Measurements from ENCODE around the gene CARMIL1. TPM values are rescaled to one million over a fixed set of nuclear protein-coding genes. Genes with fewer than 3 reads are reported as not detected.

Gene CARMIL1
- polyA plus RNA-seq, 4 donors, result 35.3 to 74.5 (median 47.2) TPM

DNA sequence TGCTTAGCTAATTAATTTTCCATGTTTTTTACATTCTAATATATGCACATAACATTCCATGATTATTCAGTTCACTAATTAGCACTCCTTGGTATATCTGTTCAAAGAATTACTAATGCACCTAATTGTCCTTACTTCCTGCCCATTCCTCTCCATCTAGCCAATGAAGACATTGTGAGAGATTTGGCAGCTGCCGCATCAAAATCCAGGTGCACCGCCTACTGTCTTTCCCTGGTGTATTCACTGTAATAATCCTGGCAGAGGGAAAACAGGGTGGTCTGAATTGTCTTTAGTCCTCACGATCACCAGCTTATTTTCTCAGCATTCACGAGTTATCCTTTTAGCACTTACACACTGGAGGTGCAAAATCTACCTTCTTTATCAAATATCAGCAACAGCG, 311.8 kb downstream of the CARMIL1 start:
- DNase-seq (no peak), FAIRE-seq (no peak)
- no peaks in the 10 kb centered on the region for H3K27me3 ChIP-seq (ENCODE audit: control insufficient read depth in 3 of 3, insufficient read depth in 3 of 3, low read length in 3 of 3)
- peaks cover 2 to 18% (median 13%) of the 10 kb centered on the region in 3 donors for H3K36me3 ChIP-seq (ENCODE audit: control insufficient read depth in 3 of 3, insufficient read depth in 2 of 3, low read depth in 1 of 3, low read length in 3 of 3)
- WGBS, 3 donors, result 88 to 96% (median 95%) methylated on average over 5 of the region's 5 CpGs
- no peaks in the 10 kb centered on the region for H3K9me3 ChIP-seq (ENCODE audit: control insufficient read depth in 2 of 2, insufficient read depth in 1 of 2, low read depth in 1 of 2, low read length in 1 of 2)
- no peaks in the 10 kb centered on the region for H3K4me1 ChIP-seq (ENCODE audit: control insufficient read depth in 3 of 3, insufficient read depth in 2 of 3, low read depth in 1 of 3, low read length in 2 of 3)
- no peak overlapping the region for H3K27ac ChIP-seq (ENCODE audit: low read depth in 1 of 3, low read length in 2 of 3)
- no peak overlapping the region for H3K4me3 ChIP-seq (ENCODE audit: low read depth in 1 of 3, low read length in 3 of 3)

DNA sequence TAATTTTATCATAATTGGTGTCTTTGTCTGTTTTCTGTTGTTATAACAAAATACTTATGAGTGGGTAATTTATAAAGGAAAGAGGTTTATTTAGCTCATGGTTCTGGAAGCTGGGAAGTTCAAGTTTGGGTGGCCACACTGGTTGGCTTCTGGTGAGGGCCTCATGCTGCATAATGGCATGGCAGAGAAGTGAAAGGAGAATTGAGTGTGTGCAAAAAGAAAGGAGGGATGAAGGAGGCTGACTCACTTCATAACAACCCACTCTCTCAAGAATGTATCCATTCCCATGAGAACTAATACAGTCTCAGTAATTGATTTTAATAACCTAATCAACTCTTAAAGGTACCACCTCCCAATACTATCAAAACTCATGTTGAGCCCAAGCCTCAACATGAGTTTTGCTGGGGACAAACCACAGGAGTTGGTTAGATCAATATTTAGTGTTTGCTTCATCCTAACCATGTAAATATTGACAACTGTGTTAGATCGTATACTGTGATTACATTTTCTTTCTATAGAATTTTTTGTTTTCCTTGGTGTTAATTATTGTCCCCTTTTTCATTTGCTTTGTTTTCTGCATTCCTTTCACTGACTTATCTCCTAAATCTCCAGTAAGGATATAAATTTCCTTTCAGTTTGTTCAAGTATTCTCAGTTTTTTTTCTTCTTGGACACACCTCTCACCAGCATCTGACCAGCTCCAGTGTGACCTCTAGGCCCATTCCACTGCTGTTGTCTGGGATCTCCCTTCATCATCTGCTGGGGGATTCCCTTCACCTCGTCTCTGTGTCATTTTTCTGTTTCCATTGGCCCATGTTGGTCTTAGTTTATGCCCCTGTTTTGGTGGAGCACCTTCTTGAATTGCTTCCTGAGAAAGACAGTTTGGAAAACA, 318.0 kb downstream of the CARMIL1 start:
- Histone ChIP-seq H3K27me3 (ENCODE audit: control insufficient read depth in 3 of 3, insufficient read depth in 3 of 3, low read length in 3 of 3) (no peaks in the 10 kb centered on the region), H3K4me1 (ENCODE audit: control insufficient read depth in 3 of 3, insufficient read depth in 2 of 3, low read depth in 1 of 3, low read length in 2 of 3) (peaks cover 0 to 10% (median 0%) of the 10 kb centered on the region in 3 donors), H3K9me3 (ENCODE audit: control insufficient read depth in 2 of 2, insufficient read depth in 1 of 2, low read depth in 1 of 2, low read length in 1 of 2) (no peaks in the 10 kb centered on the region), H3K4me3 (ENCODE audit: low read depth in 1 of 3, low read length in 3 of 3) (no peak overlapping the region), H3K27ac (ENCODE audit: low read depth in 1 of 3, low read length in 2 of 3) (no peak overlapping the region), H3K36me3 (ENCODE audit: control insufficient read depth in 3 of 3, insufficient read depth in 2 of 3, low read depth in 1 of 3, low read length in 3 of 3) (peaks cover 0 to 16% (median 6%) of the 10 kb centered on the region in 3 donors)
- DNase-seq, result no peak
- FAIRE-seq, result no peak
- WGBS, 3 donors, result 73 to 82% (median 75%) methylated on average over 2 of the region's 2 CpGs

DNA sequence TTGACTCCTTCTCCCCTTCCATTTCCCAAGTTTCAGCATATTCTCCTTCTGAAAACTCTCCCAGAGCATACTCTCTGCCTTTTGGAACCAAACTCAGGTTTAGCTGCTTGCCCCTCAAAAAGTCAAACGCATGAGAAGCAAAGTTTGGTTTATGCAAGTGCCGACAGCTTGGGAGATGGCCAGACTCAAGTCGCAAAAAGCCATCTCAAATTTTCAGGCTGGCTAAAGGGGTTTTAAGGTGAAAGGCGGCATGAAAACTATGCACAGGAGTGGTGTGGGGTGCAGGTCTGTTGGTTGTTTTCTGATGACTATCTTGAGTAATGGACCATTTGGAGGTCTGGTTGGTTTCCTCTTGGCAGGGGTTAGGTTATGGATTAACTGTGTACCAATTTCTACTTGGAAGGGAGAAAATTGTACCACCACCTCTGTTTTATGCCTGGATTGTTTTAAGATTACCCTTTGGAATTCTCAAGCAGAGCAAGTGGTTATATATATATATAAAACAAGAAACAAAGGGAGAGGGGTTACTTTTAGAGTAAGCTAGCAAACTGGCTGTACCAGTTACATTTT, 320.4 kb downstream of the CARMIL1 start:
- H3K9me3 ChIP-seq (ENCODE audit: control insufficient read depth in 2 of 2, insufficient read depth in 1 of 2, low read depth in 1 of 2, low read length in 1 of 2), result no peaks in the 10 kb centered on the region
- H3K4me1 ChIP-seq (ENCODE audit: control insufficient read depth in 3 of 3, insufficient read depth in 2 of 3, low read depth in 1 of 3, low read length in 2 of 3), result peaks cover 0 to 10% (median 0%) of the 10 kb centered on the region in 3 donors
- H3K36me3 ChIP-seq (ENCODE audit: control insufficient read depth in 3 of 3, insufficient read depth in 2 of 3, low read depth in 1 of 3, low read length in 3 of 3), result peaks cover 0 to 15% (median 1%) of the 10 kb centered on the region in 3 donors
- no peaks in the 10 kb centered on the region for H3K27me3 ChIP-seq (ENCODE audit: control insufficient read depth in 3 of 3, insufficient read depth in 3 of 3, low read length in 3 of 3)
- WGBS, 3 donors, result 80 to 98% (median 93%) methylated on average over 4 of the region's 4 CpGs
- DNase-seq (no peak), FAIRE-seq (no peak)
- no peak overlapping the region for H3K4me3 ChIP-seq (ENCODE audit: low read depth in 1 of 3, low read length in 3 of 3)
- no peak overlapping the region for H3K27ac ChIP-seq (ENCODE audit: low read depth in 1 of 3, low read length in 2 of 3)

DNA sequence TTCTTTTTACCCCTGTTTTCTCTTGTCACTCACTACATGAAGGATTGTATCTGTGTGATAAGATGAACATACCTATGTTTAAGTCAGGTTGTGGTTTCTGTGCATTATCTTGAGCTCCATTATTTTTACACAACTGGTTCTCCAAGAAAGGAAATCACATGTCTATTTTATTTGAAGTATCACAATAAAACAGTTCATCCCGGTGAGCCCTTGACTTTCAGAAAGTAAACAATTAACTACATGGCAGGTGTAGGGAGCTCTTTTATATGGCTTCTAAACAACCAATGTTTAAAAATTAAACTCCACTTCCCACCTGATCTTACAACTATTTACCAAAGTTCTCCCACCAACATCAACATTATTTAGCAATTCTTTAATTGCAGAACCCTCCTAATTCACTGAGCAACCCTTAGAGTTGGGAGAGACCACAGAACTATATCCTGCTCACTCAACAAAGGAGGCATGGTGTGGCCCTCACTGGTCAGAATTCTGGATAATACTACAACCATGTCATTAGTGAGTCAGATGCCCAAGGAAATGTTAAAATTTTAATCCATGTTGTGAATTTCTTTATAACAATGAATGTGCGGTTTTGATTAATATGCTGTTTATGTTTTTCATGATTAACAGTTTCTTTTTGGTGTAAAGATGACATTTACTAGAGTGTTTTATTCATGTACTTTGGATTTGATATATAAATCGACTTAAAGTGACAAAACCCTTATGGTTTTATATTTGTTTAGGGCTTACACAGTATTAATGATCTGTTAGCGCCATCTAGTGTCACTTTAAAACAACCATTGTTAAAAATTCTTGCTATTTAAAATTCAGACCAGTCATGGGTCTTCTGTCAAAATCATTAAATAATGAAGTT, 322.9 kb downstream of the CARMIL1 start:
- 12 to 27% (median 25%) methylated on average over 4 of the region's 4 CpGs for WGBS, 3 donors
- no peaks in the 10 kb centered on the region for H3K27me3 ChIP-seq (ENCODE audit: control insufficient read depth in 3 of 3, insufficient read depth in 3 of 3, low read length in 3 of 3)
- peak overlapping the region in 1 of 3 donors; percentile 31 for H3K27ac ChIP-seq (ENCODE audit: low read depth in 1 of 3, low read length in 2 of 3)
- DNase-seq (peak; percentile 34 to 68), FAIRE-seq (peak; percentile 44)
- peaks cover 0 to 10% (median 0%) of the 10 kb centered on the region in 3 donors for H3K4me1 ChIP-seq (ENCODE audit: control insufficient read depth in 3 of 3, insufficient read depth in 2 of 3, low read depth in 1 of 3, low read length in 2 of 3)
- no peaks in the 10 kb centered on the region for H3K9me3 ChIP-seq (ENCODE audit: control insufficient read depth in 2 of 2, insufficient read depth in 1 of 2, low read depth in 1 of 2, low read length in 1 of 2)
- no peak overlapping the region for H3K4me3 ChIP-seq (ENCODE audit: low read depth in 1 of 3, low read length in 3 of 3)
- peaks cover 0 to 24% (median 3%) of the 10 kb centered on the region in 3 donors for H3K36me3 ChIP-seq (ENCODE audit: control insufficient read depth in 3 of 3, insufficient read depth in 2 of 3, low read depth in 1 of 3, low read length in 3 of 3)

DNA sequence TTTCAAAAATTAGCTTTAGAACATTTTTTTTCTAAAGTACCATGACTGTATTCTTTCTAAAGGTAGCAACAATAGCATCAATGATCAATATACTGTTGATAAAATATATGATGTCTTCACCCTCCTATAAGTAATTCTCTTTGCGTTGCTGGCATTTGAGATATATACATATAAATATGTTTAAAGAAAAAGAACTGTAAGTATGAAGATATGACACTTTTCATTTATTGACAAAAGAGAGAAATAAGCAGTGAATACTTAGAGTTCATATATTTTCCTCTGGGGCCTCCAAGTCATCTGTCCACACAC, 323.5 kb downstream of the CARMIL1 start:
- peaks cover 0 to 24% (median 3%) of the 10 kb centered on the region in 3 donors for H3K36me3 ChIP-seq (ENCODE audit: control insufficient read depth in 3 of 3, insufficient read depth in 2 of 3, low read depth in 1 of 3, low read length in 3 of 3)
- WGBS, 3 donors, result 95 to 100% (median 97%) methylated on average over 1 of the region's 1 CpG
- FAIRE-seq (no peak), DNase-seq (no peak)
- H3K27ac ChIP-seq (ENCODE audit: low read depth in 1 of 3, low read length in 2 of 3), result no peak overlapping the region
- no peaks in the 10 kb centered on the region for H3K27me3 ChIP-seq (ENCODE audit: control insufficient read depth in 3 of 3, insufficient read depth in 3 of 3, low read length in 3 of 3)
- H3K4me3 ChIP-seq (ENCODE audit: low read depth in 1 of 3, low read length in 3 of 3), result no peak overlapping the region
- no peaks in the 10 kb centered on the region for H3K9me3 ChIP-seq (ENCODE audit: control insufficient read depth in 2 of 2, insufficient read depth in 1 of 2, low read depth in 1 of 2, low read length in 1 of 2)
- H3K4me1 ChIP-seq (ENCODE audit: control insufficient read depth in 3 of 3, insufficient read depth in 2 of 3, low read depth in 1 of 3, low read length in 2 of 3), result peaks cover 0 to 10% (median 0%) of the 10 kb centered on the region in 3 donors

DNA sequence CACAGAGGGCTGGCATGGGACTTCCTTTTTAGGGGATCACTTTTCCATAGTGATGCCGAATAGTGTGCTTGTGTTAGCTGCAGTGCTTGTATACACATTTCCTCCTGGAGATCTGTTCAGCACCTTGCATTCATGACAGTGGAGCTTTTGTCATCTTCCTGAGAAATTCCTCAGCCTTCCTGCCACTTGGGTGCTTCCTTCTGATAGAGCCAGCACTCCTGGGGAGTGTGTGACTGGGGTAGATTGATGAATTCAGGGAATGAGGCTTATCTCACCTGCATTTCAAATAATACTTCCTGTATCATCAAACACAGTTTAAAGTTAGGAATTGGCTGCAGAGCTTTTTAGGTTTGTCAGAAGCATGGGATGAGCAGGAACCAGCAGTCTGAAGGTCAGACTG, 324.1 kb downstream of the CARMIL1 start:
- no peaks in the 10 kb centered on the region for H3K9me3 ChIP-seq (ENCODE audit: control insufficient read depth in 2 of 2, insufficient read depth in 1 of 2, low read depth in 1 of 2, low read length in 1 of 2)
- H3K27me3 ChIP-seq (ENCODE audit: control insufficient read depth in 3 of 3, insufficient read depth in 3 of 3, low read length in 3 of 3), result no peaks in the 10 kb centered on the region
- no peak overlapping the region for H3K4me3 ChIP-seq (ENCODE audit: low read depth in 1 of 3, low read length in 3 of 3)
- peaks cover 0 to 10% (median 0%) of the 10 kb centered on the region in 3 donors for H3K4me1 ChIP-seq (ENCODE audit: control insufficient read depth in 3 of 3, insufficient read depth in 2 of 3, low read depth in 1 of 3, low read length in 2 of 3)
- 87 to 100% (median 96%) methylated on average over 1 of the region's 1 CpG for whole genome bisulfite sequencing, 3 donors
- H3K27ac ChIP-seq (ENCODE audit: low read depth in 1 of 3, low read length in 2 of 3), result no peak overlapping the region
- DNase-seq (no peak), FAIRE-seq (no peak)
- H3K36me3 ChIP-seq (ENCODE audit: control insufficient read depth in 3 of 3, insufficient read depth in 2 of 3, low read depth in 1 of 3, low read length in 3 of 3), result peaks cover 0 to 24% (median 3%) of the 10 kb centered on the region in 3 donors

DNA sequence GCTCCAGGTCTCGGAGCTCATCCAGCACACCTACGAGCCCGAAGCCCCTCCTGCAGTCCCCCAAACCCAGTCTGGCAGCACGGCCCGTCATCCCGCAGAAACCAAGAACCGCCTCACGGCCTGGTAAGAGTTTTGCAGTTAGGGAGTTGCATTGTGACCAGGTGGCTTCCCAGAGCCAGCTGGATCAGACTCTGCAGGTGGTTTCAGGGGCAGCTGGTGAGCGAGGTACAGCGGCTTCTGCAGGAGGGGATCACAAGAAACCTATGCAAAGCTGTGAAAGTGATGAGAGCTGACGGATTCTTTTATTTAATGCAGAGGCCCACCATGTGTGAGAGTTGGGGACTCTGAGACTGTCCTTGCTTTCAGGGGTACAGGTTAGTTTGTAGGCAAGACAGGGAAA, 327.0 kb downstream of the CARMIL1 start:
- no peaks in the 10 kb centered on the region for H3K9me3 ChIP-seq (ENCODE audit: control insufficient read depth in 2 of 2, insufficient read depth in 1 of 2, low read depth in 1 of 2, low read length in 1 of 2)
- no peak overlapping the region for H3K27ac ChIP-seq (ENCODE audit: low read depth in 1 of 3, low read length in 2 of 3)
- no peaks in the 10 kb centered on the region for H3K27me3 ChIP-seq (ENCODE audit: control insufficient read depth in 3 of 3, insufficient read depth in 3 of 3, low read length in 3 of 3)
- H3K4me3 ChIP-seq (ENCODE audit: low read depth in 1 of 3, low read length in 3 of 3), result no peak overlapping the region
- FAIRE-seq, result no peak
- DNase-seq, result no peak
- 89 to 94% (median 92%) methylated on average over 11 of the region's 11 CpGs for WGBS, 3 donors
- peaks cover 0 to 21% (median 2%) of the 10 kb centered on the region in 3 donors for H3K36me3 ChIP-seq (ENCODE audit: control insufficient read depth in 3 of 3, insufficient read depth in 2 of 3, low read depth in 1 of 3, low read length in 3 of 3)
- peaks cover 0 to 7% (median 0%) of the 10 kb centered on the region in 3 donors for H3K4me1 ChIP-seq (ENCODE audit: control insufficient read depth in 3 of 3, insufficient read depth in 2 of 3, low read depth in 1 of 3, low read length in 2 of 3)

DNA sequence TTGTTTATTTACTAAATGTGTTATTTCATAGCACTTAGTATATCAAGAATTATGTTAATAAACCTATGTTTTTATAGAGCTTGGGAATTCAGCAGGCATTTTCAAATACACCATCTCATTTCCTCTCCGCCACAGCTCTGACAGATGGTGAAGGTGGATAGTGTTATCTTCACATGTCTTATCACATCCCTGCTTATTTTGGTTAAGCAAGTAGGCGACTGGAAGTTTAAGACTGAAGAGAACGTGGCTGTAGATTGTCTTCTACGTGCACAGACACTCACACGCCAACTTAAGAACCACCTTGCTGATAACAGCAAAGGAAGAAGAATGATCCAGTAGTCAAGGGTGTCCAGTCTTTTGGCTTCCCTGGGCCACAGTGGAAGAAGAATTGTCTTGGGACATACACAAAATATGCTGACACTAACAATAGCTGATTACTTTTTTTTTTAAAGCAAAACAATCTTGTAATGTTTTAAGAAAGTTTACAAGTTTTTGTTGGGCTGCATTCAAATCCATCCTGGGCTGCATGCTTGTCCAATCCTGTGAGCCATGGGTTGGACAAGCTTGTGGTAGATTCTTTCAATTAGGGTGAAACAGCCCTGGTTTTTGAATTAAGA, 329.5 kb downstream of the CARMIL1 start:
- no peak for FAIRE-seq
- no peaks in the 10 kb centered on the region for H3K4me1 ChIP-seq (ENCODE audit: control insufficient read depth in 3 of 3, insufficient read depth in 2 of 3, low read depth in 1 of 3, low read length in 2 of 3)
- WGBS, 3 donors, result 79 to 89% (median 86%) methylated on average over 5 of the region's 5 CpGs

More for the DNA sequence above, 329.5 kb downstream of the CARMIL1 start:
- Histone ChIP-seq H3K9me3 (ENCODE audit: control insufficient read depth in 2 of 2, insufficient read depth in 1 of 2, low read depth in 1 of 2, low read length in 1 of 2) (no peaks in the 10 kb centered on the region), H3K36me3 (ENCODE audit: control insufficient read depth in 3 of 3, insufficient read depth in 2 of 3, low read depth in 1 of 3, low read length in 3 of 3) (peaks cover 2 to 21% (median 3%) of the 10 kb centered on the region in 3 donors), H3K27me3 (ENCODE audit: control insufficient read depth in 3 of 3, insufficient read depth in 3 of 3, low read length in 3 of 3) (no peaks in the 10 kb centered on the region), H3K4me3 (ENCODE audit: low read depth in 1 of 3, low read length in 3 of 3) (no peak overlapping the region), H3K27ac (ENCODE audit: low read depth in 1 of 3, low read length in 2 of 3) (no peak overlapping the region)
- DNase-seq, result no peak
